Endothelial cell (in vitro differentiated cells): Measurements from ENCODE around the gene IQCM. TPM values are rescaled to one million over a fixed set of nuclear protein-coding genes. Genes with fewer than 3 reads are reported as not detected.
"Not testable (repeated sequence)": the region's sequence is repeated elsewhere in the genome, so short reads cannot be mapped to it uniquely, and the experiment has no call there.

Experiments used
- DNase-seq: peaks from one replicate; pipeline ENCODE4 v3.0.0; 2021; ENCODE audit warnings: low spot score
- H3K27ac Mint-ChIP-seq: one replicate; pipeline ENCODE4 v1.8.0; 2021; ENCODE audit warnings: mixed read lengths, inconsistent platforms; ENCODE audit not compliant: unreplicated experiment
- H3K27me3 Mint-ChIP-seq: one replicate; pipeline ENCODE4 v1.8.0; 2021; ENCODE audit warnings: mild to moderate bottlenecking, moderate library complexity, mixed read lengths, inconsistent platforms; ENCODE audit not compliant: unreplicated experiment
- H3K36me3 Mint-ChIP-seq: one replicate; pipeline ENCODE4 v1.8.0; 2021; ENCODE audit warnings: mild to moderate bottlenecking, low read depth, mixed read lengths, inconsistent platforms; ENCODE audit not compliant: unreplicated experiment
- H3K4me1 Mint-ChIP-seq: one replicate; pipeline ENCODE4 v1.8.0; 2021; ENCODE audit warnings: mild to moderate bottlenecking, mixed read lengths, inconsistent platforms; ENCODE audit not compliant: unreplicated experiment
- H3K4me3 Mint-ChIP-seq: one replicate; pipeline ENCODE4 v1.8.0; 2021; ENCODE audit warnings: mild to moderate bottlenecking, mixed read lengths, inconsistent platforms; ENCODE audit not compliant: unreplicated experiment
- H3K9me3 Mint-ChIP-seq: one replicate; pipeline ENCODE4 v1.8.0; 2021; ENCODE audit warnings: mixed read lengths, inconsistent platforms; ENCODE audit not compliant: unreplicated experiment
- CTCF ChIP-seq: fragments of 200-600 bp; sonication (generic); IDR thresholded peaks from one replicate; pipeline ENCODE4 v1.5.0; 2021; ENCODE audit warnings: antibody characterized with exemption; ENCODE audit not compliant: unreplicated experiment
- total RNA-seq: library from RNA; stranded (reverse); fragmentation: NEBNext Ultra II Directional; extraction: Animal tissue kit (Norgen Biotek cat#: 25700); gene quantifications from one replicate; pipeline ENCODE4 v1.2.1, GENCODE V29; 2021; ENCODE audit not compliant: unreplicated experiment

Gene IQCM
- total RNA-seq, 1 donor from 2014 or later: not detected

GRCh38 chr4:149498246-149498645 lies 317.4 kb downstream of the IQCM start:
- peaks cover 4% of the 10 kb centered on the region for H3K9me3 Mint-ChIP-seq
- no peaks in the 10 kb centered on the region for H3K27me3 Mint-ChIP-seq
- H3K4me1 Mint-ChIP-seq: no peaks in the 10 kb centered on the region
- H3K4me3 Mint-ChIP-seq: no peak overlapping the region
- H3K27ac Mint-ChIP-seq: no peak overlapping the region
- no peak for TF ChIP-seq CTCF
- DNase-seq: no peak
- peaks cover 3% of the 10 kb centered on the region for H3K36me3 Mint-ChIP-seq

- H3K36me3 Mint-ChIP-seq: peaks cover 3% of the 10 kb centered on the region
- no peaks in the 10 kb centered on the region for H3K27me3 Mint-ChIP-seq
- H3K27ac Mint-ChIP-seq: no peak overlapping the region
- DNase-seq: no peak
- H3K4me3 Mint-ChIP-seq: no peak overlapping the region
- no peak for TF ChIP-seq CTCF
- H3K9me3 Mint-ChIP-seq: peaks cover 4% of the 10 kb centered on the region
- H3K4me1 Mint-ChIP-seq: no peaks in the 10 kb centered on the region
Measured at GRCh38 chr4:149493492-149493891, 322.2 kb downstream of the IQCM start.

GRCh38 chr4:149489321-149489720 lies 326.3 kb downstream of the IQCM start:
- TF ChIP-seq CTCF: no peak
- Mint-ChIP-seq H3K4me3 (no peak overlapping the region), H3K4me1 (no peaks in the 10 kb centered on the region), H3K36me3 (no peaks in the 10 kb centered on the region), H3K9me3 (no peaks in the 10 kb centered on the region), H3K27me3 (peaks cover 1% of the 10 kb centered on the region), H3K27ac (no peak overlapping the region)
- DNase-seq: no peak

GRCh38 chr4:149486861-149487260 lies 328.8 kb downstream of the IQCM start:
- H3K27me3 Mint-ChIP-seq: peaks cover 1% of the 10 kb centered on the region
- no peaks in the 10 kb centered on the region for H3K36me3 Mint-ChIP-seq
- H3K4me3 Mint-ChIP-seq: no peak overlapping the region
- H3K4me1 Mint-ChIP-seq: no peaks in the 10 kb centered on the region
- DNase-seq: no peak
- H3K9me3 Mint-ChIP-seq: no peaks in the 10 kb centered on the region
- no peak for TF ChIP-seq CTCF
- H3K27ac Mint-ChIP-seq: no peak overlapping the region

- not testable (repeated sequence) for DNase-seq, H3K4me1 Mint-ChIP-seq, H3K27me3 Mint-ChIP-seq, H3K9me3 Mint-ChIP-seq, H3K36me3 Mint-ChIP-seq, H3K27ac Mint-ChIP-seq, H3K4me3 Mint-ChIP-seq
Measured at GRCh38 chr4:149468669-149469068, 347.0 kb downstream of the IQCM start.

- TF ChIP-seq CTCF: no peak
- DNase-seq: no peak
- no peaks in the 10 kb centered on the region for H3K36me3 Mint-ChIP-seq
- no peaks in the 10 kb centered on the region for H3K27me3 Mint-ChIP-seq
- no peak overlapping the region for H3K27ac Mint-ChIP-seq
- H3K4me1 Mint-ChIP-seq: no peaks in the 10 kb centered on the region
- H3K4me3 Mint-ChIP-seq: no peak overlapping the region
- H3K9me3 Mint-ChIP-seq: peaks cover 4% of the 10 kb centered on the region
Measured at GRCh38 chr4:149466446-149466845, 349.2 kb downstream of the IQCM start.
